Stimulated activated CD4-positive, alpha-beta T cell treated with anti-CD3 and anti-CD28 coated beads, Interleukin-1b, Interleukin-23, amount 100 ng/mL, for 48 hours (primary cell): Measurements from ENCODE around the gene WAS.
"Not testable (repeated sequence)": the region's sequence is repeated elsewhere in the genome, so short reads cannot be mapped to it uniquely, and the experiment has no call there.

Source experiments
- DNase-seq: peaks from one replicate; pipeline ENCODE4 v3.0.0-alpha.2; 2020

Gene WAS

GRCh38 chrX:48688531-48689150, 5.0 kb downstream of the WAS start:
- DNase-seq = no peak

GRCh38 chrX:48689208-48689920, 5.8 kb downstream of the WAS start:
- DNase-seq = no peak

- not testable (repeated sequence) for DNase-seq
Observed at GRCh38 chrX:48691746-48692145, 8.1 kb downstream of the WAS start.

- no peak for DNase-seq
Observed at GRCh38 chrX:48694776-48695533, 11.4 kb downstream of the WAS start.

- no peak for DNase-seq
Observed at GRCh38 chrX:48695534-48695896, 11.9 kb downstream of the WAS start.

GRCh38 chrX:48695925-48696300, 12.3 kb downstream of the WAS start:
- no peak for DNase-seq

- DNase-seq = peak; percentile 88
Observed at GRCh38 chrX:48696301-48696908, 12.8 kb downstream of the WAS start, which contains the start of gene SUV39H1. Gene SUV39H1 (plus strand): TSS chrX:48696734. CDS start chrX:48696785, 51 bp downstream.

GRCh38 chrX:48696909-48697727, 13.5 kb downstream of the WAS start:
- peak; percentile 38 for DNase-seq

GRCh38 chrX:48698306-48698705, 14.7 kb downstream of the WAS start:
- no peak for DNase-seq

GRCh38 chrX:48700246-48700645, 16.6 kb downstream of the WAS start:
- DNase-seq = no peak

- DNase-seq = no peak
Observed at GRCh38 chrX:48700951-48701653, 17.5 kb downstream of the WAS start.

GRCh38 chrX:48702032-48702431, 18.4 kb downstream of the WAS start:
- DNase-seq = no peak

GRCh38 chrX:48702716-48703115, 19.1 kb downstream of the WAS start:
- no peak for DNase-seq

GRCh38 chrX:48703228-48703627, 19.6 kb downstream of the WAS start:
- DNase-seq = no peak

- DNase-seq = no peak
Observed at GRCh38 chrX:48703642-48704481, 20.3 kb downstream of the WAS start.

- no peak for DNase-seq
Observed at GRCh38 chrX:48705871-48706270, 22.3 kb downstream of the WAS start.

- DNase-seq = no peak
Observed at GRCh38 chrX:48709522-48710112, 26.0 kb downstream of the WAS start.

GRCh38 chrX:48711162-48711928, 27.7 kb downstream of the WAS start:
- DNase-seq = no peak

GRCh38 chrX:48711929-48712505, 28.4 kb downstream of the WAS start:
- no peak for DNase-seq
